Osteocyte (in vitro differentiated cells): ENCODE measurements around the gene AP3M1. TPM values are rescaled to one million over a fixed set of nuclear protein-coding genes. Genes with fewer than 3 reads are reported as not detected.

ENCODE experiments used
- DNase-seq: peaks from one replicate; pipeline ENCODE4 v3.0.0; 2021; ENCODE audit warnings: mixed read lengths; ENCODE audit not compliant: unreplicated experiment; ENCODE audit errors: extremely low spot score
- H3K27ac Mint-ChIP-seq: one replicate; pipeline ENCODE4 v1.8.0; 2021; ENCODE audit warnings: mild to moderate bottlenecking, mixed read lengths; ENCODE audit not compliant: unreplicated experiment
- H3K27me3 Mint-ChIP-seq: one replicate; pipeline ENCODE4 v1.8.0; 2021; ENCODE audit warnings: mixed read lengths; ENCODE audit not compliant: unreplicated experiment
- H3K36me3 Mint-ChIP-seq: one replicate; pipeline ENCODE4 v1.8.0; 2021; ENCODE audit warnings: mixed read lengths; ENCODE audit not compliant: unreplicated experiment
- H3K4me1 Mint-ChIP-seq: one replicate; pipeline ENCODE4 v1.8.0; 2021; ENCODE audit warnings: mixed read lengths; ENCODE audit not compliant: unreplicated experiment
- H3K4me3 Mint-ChIP-seq: one replicate; pipeline ENCODE4 v1.8.0; 2021; ENCODE audit warnings: mild to moderate bottlenecking, moderate library complexity, mixed read lengths; ENCODE audit not compliant: unreplicated experiment
- H3K9me3 Mint-ChIP-seq: one replicate; pipeline ENCODE4 v1.8.0; 2021; ENCODE audit warnings: mixed read lengths; ENCODE audit not compliant: unreplicated experiment
- total RNA-seq: library from RNA; stranded (reverse); gene quantifications from 2 replicates; pipeline ENCODE4 v1.2.1, GENCODE V29; 2021
- TF ChIP-seq, protein P1 (sequence below): fragments of 200-600 bp; sonication (generic); IDR thresholded peaks from 2 replicates; pipeline ENCODE4 v1.5.0; 2021; ENCODE audit warnings: antibody characterized with exemption, mild to moderate bottlenecking, moderate library complexity

AP3M1 gene
- total RNA-seq, 1 donor from 2014 or later: 39.6 TPM

DNA sequence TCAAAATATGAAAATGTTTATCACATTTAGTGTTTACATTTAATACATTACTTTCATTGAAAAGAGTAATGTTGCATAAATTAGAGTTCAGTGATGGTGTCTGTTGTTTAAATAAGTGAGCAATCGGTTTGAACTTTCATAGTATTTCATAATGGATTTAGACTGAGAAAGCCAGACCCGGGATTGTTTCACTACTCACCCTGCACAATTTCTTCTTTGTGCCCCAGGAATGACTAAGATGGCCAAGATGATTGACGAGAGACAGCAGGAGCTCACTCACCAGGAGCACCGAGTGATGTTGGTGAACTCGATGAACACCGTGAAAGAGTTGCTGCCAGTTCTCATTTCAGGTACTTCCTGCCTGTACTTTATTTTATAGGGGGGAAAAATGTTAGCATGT lies 78.1 kb downstream of the AP3M1 start:
- no peaks in the 10 kb centered on the region for H3K27me3 Mint-ChIP-seq
- TF ChIP-seq, protein P1, sequence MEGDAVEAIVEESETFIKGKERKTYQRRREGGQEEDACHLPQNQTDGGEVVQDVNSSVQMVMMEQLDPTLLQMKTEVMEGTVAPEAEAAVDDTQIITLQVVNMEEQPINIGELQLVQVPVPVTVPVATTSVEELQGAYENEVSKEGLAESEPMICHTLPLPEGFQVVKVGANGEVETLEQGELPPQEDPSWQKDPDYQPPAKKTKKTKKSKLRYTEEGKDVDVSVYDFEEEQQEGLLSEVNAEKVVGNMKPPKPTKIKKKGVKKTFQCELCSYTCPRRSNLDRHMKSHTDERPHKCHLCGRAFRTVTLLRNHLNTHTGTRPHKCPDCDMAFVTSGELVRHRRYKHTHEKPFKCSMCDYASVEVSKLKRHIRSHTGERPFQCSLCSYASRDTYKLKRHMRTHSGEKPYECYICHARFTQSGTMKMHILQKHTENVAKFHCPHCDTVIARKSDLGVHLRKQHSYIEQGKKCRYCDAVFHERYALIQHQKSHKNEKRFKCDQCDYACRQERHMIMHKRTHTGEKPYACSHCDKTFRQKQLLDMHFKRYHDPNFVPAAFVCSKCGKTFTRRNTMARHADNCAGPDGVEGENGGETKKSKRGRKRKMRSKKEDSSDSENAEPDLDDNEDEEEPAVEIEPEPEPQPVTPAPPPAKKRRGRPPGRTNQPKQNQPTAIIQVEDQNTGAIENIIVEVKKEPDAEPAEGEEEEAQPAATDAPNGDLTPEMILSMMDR: no peak
- no peaks in the 10 kb centered on the region for H3K9me3 Mint-ChIP-seq
- peak overlapping the region; percentile 19 for H3K4me3 Mint-ChIP-seq
- no peak for DNase-seq
- H3K27ac Mint-ChIP-seq: peak overlapping the region; percentile 87
- H3K4me1 Mint-ChIP-seq: peaks cover 63% of the 10 kb centered on the region
- H3K36me3 Mint-ChIP-seq: peaks cover 37% of the 10 kb centered on the region

DNA sequence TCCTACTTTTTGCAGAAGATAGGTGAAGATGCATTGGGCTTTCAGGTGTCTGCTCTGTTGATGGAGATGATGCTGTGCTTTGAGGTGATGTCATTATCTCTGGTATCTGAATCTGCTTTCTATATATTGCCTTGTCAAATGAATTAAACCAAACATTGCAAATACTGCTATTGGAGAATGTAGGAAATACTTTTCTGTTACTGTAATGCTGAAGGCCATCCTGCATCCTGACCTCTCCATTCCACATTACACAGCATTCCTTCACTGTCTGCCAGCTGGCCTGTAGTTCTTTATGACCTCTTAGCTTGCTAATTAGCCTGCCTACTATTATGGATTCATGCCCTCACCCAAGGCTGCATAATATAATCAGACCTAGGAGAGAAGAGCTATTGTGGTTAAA lies 79.5 kb downstream of the AP3M1 start:
- peaks cover 56% of the 10 kb centered on the region for H3K4me1 Mint-ChIP-seq
- no peaks in the 10 kb centered on the region for H3K9me3 Mint-ChIP-seq
- H3K4me3 Mint-ChIP-seq: no peak overlapping the region
- no peaks in the 10 kb centered on the region for H3K27me3 Mint-ChIP-seq
- peak overlapping the region; percentile 69 for H3K27ac Mint-ChIP-seq
- H3K36me3 Mint-ChIP-seq: peaks cover 34% of the 10 kb centered on the region
- no peak for DNase-seq
- TF ChIP-seq, protein P1: no peak

Other genes with a start within 250 kb of the AP3M1 start
- gene PLAU, start 239.7 kb downstream of the AP3M1 start, total RNA-seq: 112 and 118 TPM in 2 replicates
- 338 and 340 TPM in 2 replicates for gene VCL, start 152.7 kb downstream of the AP3M1 start, total RNA-seq
- gene ADK, start 393 bp upstream of the AP3M1 start, total RNA-seq: 47.0 and 50.0 TPM in 2 replicates